Lower leg skin (tissue), 4 donors: ENCODE results near the gene OR2AG2. TPM values are rescaled to one million over a fixed set of nuclear protein-coding genes. Genes with fewer than 3 reads are reported as not detected.

Experiments
- DNase-seq, 2 donors: peaks; one replicate each; pipeline ENCODE4 v3.0.0-alpha.2; 2019; ENCODE audit warnings: low spot score in 2 of 2
- H3K4me3 ChIP-seq: fragments of 200-600 bp; sonication (generic); 2 replicates; pipeline ENCODE4 v1.5.1; 2017; ENCODE audit warnings: mild to moderate bottlenecking, low read depth; ENCODE audit not compliant: poor library complexity, severe bottlenecking
- POLR2A ChIP-seq, 2 donors: fragments of 450-650 bp; IDR thresholded peaks; one replicate each; pipeline ENCODE4 v1.6.1; 2016 to 2017; ENCODE audit warnings: antibody characterized with exemption in 2 of 2, mild to moderate bottlenecking in 1 of 2, moderate library complexity in 1 of 2
- WGBS, 2 donors: methylation state at CpG; one replicate each; pipeline ENCODE4 v1.1.5; 2018; 5-methylcytosine and 5-hydroxymethylcytosine counted together
- intact Hi-C: fragments of 100-400 bp; cut with DNase I; formaldehyde crosslinking; loops from one replicate; pipeline ENCODE4 v1.15.0; 2023; ENCODE audit warnings: low total_unique reads
- total RNA-seq, 4 donors: library from RNA; depleted of rRNA; stranded (reverse); fragments of >200 nt; gene quantifications; one replicate each; pipeline ENCODE4 v1.1.0, GENCODE V29; 2016
- TF ChIP-seq, protein P1 (sequence below), 3 donors: fragments of 450-650 bp; IDR thresholded peaks; one replicate each; pipeline ENCODE4 v1.5.1; 2016; ENCODE audit warnings: antibody characterized with exemption in 3 of 3, mild to moderate bottlenecking in 3 of 3, moderate library complexity in 2 of 3

The OR2AG2 gene
- total RNA-seq, 4 donors from 2014 or later: not detected

GRCh38 chr11:6746086-6746618 lies 25.6 kb downstream of the OR2AG2 start:
- H3K4me3 ChIP-seq: no peak overlapping the region
- no peak for DNase-seq
- no peak for TF ChIP-seq POLR2A (IDR thresholded peaks at IDR 0.05)
- TF ChIP-seq, protein P1, sequence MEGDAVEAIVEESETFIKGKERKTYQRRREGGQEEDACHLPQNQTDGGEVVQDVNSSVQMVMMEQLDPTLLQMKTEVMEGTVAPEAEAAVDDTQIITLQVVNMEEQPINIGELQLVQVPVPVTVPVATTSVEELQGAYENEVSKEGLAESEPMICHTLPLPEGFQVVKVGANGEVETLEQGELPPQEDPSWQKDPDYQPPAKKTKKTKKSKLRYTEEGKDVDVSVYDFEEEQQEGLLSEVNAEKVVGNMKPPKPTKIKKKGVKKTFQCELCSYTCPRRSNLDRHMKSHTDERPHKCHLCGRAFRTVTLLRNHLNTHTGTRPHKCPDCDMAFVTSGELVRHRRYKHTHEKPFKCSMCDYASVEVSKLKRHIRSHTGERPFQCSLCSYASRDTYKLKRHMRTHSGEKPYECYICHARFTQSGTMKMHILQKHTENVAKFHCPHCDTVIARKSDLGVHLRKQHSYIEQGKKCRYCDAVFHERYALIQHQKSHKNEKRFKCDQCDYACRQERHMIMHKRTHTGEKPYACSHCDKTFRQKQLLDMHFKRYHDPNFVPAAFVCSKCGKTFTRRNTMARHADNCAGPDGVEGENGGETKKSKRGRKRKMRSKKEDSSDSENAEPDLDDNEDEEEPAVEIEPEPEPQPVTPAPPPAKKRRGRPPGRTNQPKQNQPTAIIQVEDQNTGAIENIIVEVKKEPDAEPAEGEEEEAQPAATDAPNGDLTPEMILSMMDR (IDR thresholded peaks at IDR 0.05): no peak
- intact Hi-C loops: no loop called here
- 39 to 47% methylated on average over 5 of the region's 5 CpGs for WGBS, 2 donors

GRCh38 chr11:6745465-6746015 lies 26.2 kb downstream of the OR2AG2 start:
- TF ChIP-seq, protein P1 (IDR thresholded peaks at IDR 0.05): no peak
- no peak for TF ChIP-seq POLR2A (IDR thresholded peaks at IDR 0.05)
- DNase-seq: no peak
- no peak overlapping the region for H3K4me3 ChIP-seq
- 64 to 71% methylated on average over 2 of the region's 2 CpGs for WGBS, 2 donors
- intact Hi-C loops: no loop called here

DNA sequence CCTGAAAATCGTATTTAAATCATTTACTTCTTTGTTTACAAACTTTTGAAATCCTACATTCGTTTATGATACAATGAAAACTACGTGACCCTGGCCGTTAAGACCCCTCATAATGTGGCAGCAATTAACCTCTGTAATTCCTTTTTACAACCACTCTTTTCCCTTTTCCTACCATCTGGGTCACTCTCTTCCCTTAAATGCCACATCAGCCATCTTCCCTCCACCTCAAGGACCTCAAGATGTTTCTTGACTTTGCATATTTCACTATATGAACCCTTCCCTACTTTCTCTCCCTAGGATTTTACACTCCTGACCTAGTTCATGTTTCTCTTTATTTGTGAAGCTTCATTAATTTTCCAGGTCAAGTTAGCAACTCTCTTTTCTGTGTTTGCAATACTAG lies 26.8 kb downstream of the OR2AG2 start:
- WGBS, 2 donors: 46 to 50% methylated on average over 4 of the region's 4 CpGs
- intact Hi-C loops: no loop called here

DNA sequence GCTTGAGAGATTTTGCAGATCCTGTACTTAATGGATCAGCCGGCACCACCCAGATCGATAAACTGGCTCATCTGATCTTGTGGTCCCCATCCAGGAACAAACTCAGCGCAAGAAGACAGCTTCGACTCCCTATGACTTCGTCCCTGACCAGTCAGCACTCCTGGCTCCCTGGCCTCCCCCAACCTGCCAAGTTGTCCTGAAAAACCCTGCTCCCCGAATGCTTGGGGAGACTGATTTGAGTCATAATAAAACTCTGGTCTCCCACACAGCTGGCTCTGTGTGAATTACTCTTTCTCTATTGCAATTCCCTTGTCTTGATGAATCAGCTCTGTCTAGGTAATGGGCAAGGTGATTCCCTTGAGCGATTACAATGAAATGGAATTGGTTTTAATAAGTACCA lies 29.5 kb downstream of the OR2AG2 start:
- DNase-seq: no peak
- TF ChIP-seq POLR2A (IDR thresholded peaks at IDR 0.05): no peak
- TF ChIP-seq, protein P1 (IDR thresholded peaks at IDR 0.05): no peak
- no peak overlapping the region for H3K4me3 ChIP-seq
- intact Hi-C loops: no loop called here
- WGBS, 2 donors: 60 to 62% methylated on average over 7 of the region's 7 CpGs

More for the DNA sequence above, 26.8 kb downstream of the OR2AG2 start:
- no peak overlapping the region for H3K4me3 ChIP-seq
- no peak for TF ChIP-seq POLR2A (IDR thresholded peaks at IDR 0.05)
- TF ChIP-seq, protein P1 (IDR thresholded peaks at IDR 0.05): no peak
- DNase-seq: no peak

DNA sequence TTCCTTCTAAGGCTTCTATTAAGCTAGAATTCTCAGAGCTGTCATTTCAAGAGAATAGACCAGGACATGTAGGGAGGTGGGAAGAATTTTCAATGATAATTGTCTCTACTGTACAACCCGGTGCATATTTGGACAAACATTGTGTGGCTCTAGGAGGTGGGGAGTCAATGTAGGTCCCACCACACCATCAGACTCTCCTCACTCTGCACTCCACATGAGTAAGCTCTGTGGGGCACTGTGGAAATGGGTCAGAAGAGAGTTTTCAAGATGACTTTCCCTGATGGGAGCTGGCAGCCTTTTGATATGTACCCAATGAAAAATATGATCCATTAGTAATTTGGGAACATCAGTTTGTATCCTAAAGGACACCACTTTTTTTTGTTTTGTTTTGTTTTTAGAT lies 33.2 kb downstream of the OR2AG2 start:
- H3K4me3 ChIP-seq: no peak overlapping the region
- intact Hi-C loops: no loop called here
- 93 to 94% methylated on average over 1 of the region's 1 CpG for WGBS, 2 donors
- no peak for DNase-seq
- TF ChIP-seq, protein P1 (IDR thresholded peaks at IDR 0.05): no peak
- TF ChIP-seq POLR2A (IDR thresholded peaks at IDR 0.05): no peak
